ENCODE measurements around the gene C2orf78.
"Not testable (repeated sequence)": the region's sequence is repeated elsewhere in the genome, so short reads cannot be mapped to it uniquely, and the experiment has no call there.

C2orf78 gene

DNA sequence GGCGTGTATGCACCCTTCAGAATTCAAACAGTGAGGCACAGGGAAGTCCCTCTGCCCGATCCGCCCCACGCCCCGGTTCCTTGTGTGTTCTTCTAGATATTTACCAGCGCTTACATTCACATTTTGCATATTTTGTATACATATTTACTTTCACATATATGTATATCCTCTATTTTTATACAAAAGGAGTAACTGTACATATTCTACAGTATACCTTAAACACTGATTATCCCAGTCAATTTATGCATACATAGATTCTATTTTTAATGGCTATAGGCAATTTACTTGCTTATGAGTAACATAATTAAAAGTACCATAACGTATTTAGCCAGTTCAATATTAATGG, 3.8 kb upstream of the C2orf78 start:
- DNase-seq (ENCODE audit: low read depth in 2 of 2), result no peak

DNA sequence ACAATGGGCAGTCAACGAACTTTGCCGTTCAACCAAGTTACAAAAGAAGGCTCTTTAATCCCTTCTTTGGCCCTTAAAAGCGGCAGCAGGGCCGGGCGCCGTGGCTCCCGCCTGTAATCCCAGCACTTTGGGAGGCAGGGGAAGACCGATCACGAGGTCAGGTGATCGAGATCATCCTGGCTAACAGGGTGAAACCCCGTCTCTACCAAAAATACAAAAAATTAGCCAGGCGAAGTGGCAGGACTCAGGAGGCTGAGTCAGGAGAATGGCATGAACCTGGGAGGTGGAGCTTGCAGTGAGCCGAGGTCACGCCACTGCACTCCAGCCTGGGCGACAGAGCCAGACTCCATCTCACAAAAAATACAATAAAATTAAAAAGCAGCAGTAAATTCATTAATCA, 581 bp upstream of the C2orf78 start:
- not testable (repeated sequence) for DNase-seq (ENCODE audit: low read depth in 2 of 2)

DNA sequence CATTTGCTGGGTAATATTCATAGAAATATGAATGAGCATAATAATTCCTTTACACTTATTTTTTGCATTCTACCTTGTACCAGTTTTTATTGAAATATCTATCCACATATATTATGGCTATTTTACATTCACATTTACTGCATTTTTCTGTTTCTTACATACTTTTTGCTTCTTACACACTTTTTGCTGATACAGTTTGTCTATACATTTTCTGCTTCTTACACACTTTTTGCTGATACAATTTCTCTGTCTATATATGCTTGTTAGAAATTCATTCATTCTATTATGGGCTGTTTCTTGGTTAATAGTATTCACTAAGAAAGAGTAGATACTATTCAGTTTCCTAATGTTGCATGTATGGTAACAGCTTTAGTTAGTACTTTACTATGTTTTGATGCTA, 27.9 kb downstream of the C2orf78 start:
- no peak for DNase-seq (ENCODE audit: low read depth in 2 of 2)

DNA sequence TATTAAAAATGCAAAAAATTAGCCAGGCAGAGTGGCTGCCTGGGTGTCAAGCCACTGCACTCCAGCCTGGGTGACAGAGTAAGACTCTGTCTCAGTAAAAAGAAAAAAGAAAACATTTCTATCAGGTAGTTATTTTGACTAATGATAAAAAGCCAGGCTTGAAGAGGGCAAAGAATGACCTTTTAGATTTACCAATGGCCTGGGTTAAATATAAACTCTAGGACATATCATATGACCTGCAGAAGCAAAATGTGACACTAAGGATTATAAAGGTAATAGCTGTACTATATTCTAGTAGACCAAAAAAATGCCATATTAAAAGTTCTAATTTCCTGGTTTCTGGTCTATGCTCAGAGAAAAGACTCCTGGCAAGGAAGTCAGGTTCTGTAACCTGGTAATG, 28.7 kb downstream of the C2orf78 start:
- DNase-seq (ENCODE audit: low read depth in 2 of 2), result no peak

DNA sequence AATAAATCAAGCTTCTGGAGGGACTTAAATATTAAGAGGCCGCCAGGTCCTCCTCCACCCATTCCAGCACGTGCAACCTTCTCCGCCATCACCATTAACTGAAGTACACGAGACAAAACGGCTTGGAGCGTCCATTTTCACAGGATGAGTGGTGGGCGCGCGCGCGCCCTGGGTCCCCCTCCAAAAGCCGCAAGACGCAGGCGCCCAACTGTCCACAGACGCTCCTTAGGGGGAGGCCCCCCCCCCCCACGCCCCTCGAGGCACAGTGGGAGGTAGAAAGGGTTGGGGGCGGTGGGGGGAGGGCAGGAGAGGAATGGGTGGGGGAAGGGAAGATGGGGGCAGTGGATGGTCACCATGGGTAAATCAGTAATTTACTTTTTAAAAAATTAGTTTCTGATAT, 34.3 kb downstream of the C2orf78 start:
- no peak for DNase-seq (ENCODE audit: low read depth in 2 of 2)

DNA sequence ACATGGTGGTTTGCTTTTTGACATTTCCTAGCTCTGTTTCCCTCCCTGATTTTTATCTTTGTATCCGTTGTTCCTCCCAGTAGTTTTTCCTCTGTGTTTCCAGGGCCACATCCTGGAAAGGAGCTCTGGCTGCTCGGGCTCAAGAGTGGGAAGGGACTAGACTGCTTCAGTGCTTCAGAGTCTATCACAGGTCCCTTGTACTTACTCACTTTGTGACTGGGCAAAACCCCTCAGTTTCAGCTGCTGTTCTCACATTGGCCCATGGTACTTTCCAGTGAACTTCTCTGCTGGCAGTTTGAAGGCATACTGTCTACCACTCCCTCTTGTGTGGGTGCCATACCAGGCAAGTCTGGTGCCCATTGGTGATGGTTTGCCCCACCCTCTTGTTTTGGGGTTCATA, 37.2 kb downstream of the C2orf78 start:
- peak in 1 of 2 experiments; percentile 6 for DNase-seq (ENCODE audit: low read depth in 2 of 2)

DNA sequence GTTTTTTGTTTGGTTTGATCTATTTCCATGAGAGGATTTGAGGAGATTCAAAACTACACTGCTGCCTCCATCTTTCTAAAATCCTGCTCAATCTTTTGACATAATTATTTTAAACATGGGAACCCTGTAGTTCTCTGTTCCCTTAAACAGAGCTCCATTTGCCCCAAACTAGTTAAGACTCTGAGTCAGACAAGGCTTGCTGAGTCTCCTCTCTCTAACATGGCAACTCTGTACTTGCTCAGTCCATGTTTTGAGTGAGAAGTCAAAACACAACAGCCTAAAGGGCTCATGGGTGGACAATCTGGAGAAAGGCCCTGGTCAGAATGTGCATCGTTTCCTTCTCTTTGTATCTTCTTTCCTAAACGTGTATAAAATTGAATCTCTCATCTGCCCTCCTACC, 37.7 kb downstream of the C2orf78 start:
- no peak for DNase-seq (ENCODE audit: low read depth in 2 of 2)

DNA sequence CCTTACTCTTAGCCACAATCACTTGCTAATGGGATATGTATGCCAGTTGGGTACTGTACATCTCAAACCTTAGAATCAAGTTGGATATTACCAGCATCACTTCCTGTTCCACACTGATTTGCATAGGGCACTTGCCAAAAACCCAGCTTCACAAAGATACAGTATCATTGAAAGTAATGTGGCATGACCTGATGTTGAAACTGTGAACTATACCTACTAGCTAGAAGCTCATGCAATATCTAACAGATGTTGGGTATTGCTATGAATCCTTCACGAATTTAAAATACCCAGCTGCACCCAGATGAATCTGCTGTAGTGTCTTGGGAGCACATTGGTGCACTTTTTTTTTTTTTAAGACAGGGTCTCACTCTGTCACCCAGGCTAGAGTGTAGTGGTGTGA, 38.3 kb downstream of the C2orf78 start:
- no peak for DNase-seq (ENCODE audit: low read depth in 2 of 2)

DNA sequence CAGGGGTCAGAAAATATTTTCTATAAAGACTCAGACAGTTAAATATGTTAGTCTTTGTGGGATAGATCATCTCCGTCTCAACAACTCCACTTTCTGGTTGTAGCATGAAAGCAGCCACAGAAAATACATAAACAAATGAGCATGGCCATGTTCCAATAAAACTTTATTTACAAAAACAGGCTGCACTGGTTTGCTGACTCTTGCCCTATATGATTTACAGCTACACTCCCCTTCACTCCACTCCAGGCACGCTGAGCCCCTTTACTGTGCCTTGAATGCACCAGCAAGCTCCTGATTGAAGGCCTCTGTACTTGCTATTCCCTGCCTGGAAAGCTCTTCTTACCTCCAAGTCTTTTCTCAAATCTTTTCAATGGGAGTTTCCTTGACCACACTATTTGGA, 39.0 kb downstream of the C2orf78 start:
- no peak for DNase-seq (ENCODE audit: low read depth in 2 of 2)

DNA sequence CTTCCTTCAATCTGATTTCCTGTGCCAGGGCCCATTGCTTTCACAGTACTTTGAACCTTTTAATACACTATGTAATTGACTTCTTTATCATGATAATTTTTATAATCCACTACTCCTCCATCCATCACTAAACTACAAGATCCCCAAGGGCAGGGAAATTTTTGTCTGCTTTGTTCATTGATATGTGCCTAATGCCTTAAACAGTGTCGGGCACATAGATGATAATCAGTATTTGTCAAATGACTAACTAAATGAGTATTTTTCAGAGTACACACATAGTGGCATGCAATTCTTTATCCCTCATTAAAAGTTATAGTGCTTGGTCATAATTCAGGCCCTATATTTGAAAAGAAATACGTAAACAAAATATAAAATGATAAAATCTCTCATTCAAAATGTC, 39.4 kb downstream of the C2orf78 start:
- no peak for DNase-seq (ENCODE audit: low read depth in 2 of 2)

DNA sequence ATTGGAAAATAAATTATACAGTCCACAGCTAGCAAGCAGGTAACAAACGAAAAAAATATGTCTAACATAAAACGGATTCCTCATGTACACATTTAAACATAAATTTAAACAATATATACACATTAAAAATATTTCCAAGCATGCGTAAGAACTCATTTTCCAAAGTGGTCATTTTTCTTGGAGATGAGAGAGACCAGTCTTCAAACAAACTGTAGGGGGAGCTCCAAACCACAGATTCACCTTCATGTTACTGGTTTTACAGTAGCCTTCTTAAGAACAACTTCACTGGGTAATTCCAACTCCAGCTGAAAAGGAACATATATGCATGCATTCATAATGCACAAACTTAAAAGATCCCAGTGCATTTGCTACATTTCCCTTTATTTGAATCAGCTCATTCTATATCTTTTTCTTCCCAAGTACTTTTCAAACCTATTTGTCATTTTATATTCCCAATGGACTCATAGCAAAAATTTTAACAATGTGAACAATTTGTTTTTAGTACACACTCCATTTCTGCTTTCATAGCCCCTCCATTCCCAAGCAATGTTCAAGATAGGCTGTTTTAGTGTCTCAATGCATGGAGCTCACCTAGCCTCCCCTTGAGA, 40.0 kb downstream of the C2orf78 start:
- no peak for DNase-seq (ENCODE audit: low read depth in 2 of 2)

DNA sequence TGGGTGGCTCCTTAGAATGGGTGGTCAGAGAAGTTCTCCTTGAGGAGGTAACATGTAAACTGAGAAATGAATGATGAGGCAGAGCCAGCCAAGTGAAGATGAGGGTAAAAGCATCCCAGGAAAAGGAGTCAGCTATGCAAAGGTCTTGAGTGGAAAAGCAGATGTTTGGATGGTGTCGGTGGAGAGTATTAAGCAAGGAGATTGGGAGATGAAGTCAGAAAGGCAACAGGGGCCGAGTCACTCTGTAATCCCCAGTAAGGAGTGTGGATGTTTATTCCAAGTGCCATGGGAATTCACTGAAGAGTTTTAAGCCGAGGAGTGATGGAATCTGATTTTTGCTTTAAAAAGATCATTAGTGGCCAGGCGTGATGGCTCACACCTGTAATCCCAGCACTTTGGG, 41.4 kb downstream of the C2orf78 start:
- DNase-seq (ENCODE audit: low read depth in 2 of 2), result no peak

DNA sequence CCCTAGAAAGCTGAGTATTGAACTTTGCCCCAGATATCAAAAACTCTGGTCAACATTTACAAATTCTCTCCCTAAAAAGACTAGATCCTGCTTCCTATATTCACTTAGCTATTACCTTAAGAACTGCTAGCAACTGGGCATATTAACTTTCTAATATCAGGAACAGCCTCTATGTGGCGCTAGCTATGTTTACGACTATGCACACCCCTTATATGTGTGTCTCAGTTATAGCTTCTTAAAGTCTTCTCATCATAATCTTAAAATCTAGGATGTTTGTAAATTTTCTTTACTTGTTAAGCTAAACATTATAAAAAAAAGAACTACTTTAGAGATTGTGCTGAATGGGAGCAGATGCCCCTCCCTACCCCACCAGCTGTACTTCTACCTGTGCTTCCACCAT, 43.0 kb downstream of the C2orf78 start:
- no peak for DNase-seq (ENCODE audit: low read depth in 2 of 2)

DNA sequence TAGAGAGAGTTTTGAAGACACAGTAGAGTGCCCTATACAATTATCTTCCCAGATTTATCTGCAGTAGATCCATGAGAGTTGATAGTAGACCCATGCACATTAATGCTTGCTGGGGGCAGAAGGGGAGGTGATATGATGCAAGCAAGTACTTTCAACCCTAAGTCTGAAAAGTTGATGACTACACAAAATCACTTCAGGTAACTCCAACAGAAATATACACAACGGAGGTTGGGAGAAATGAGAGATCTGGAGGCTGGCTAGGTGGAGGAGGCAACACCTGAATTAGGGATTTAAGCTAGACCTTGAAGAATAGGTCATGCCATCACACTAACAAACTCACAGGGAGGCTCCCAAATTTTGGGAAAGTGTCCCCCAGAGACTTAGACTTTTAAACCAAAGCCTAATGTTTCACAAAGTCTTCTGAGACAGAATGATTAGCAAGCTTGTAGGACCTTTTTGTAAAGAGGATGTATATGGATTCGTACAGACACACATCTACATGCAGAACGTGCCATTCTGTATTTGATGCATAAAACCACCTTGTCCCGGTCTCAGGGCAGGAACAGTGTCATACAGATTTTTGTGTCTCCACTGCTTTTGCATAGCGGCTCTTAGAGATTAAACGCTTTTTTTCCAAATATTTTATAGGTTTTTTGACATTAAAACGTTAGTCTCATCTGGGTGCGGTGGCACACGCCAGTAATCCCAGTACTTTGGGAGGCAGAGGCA, 43.8 kb downstream of the C2orf78 start:
- no peak for DNase-seq (ENCODE audit: low read depth in 2 of 2)

DNA sequence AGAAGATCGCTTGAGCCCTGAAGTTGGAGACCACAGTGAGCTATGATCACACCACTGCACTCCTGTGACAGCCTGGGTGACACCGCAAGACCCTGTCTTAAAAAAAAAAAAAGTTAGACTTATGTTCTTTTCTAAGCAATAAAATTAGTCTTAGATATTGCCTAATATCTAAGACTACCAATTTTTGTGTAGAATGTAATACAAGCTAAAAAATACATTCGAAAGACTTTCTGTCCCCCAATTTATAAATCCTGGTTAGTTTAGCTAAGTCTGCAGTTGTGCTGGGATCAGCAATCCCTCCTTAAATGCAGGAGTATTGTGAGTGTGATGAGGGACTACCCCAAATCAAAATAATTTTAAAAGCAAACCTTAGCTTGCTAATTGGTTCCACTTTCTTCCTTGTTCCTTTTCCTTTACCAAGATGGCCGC, 44.4 kb downstream of the C2orf78 start:
- no peak for DNase-seq (ENCODE audit: low read depth in 2 of 2)

DNA sequence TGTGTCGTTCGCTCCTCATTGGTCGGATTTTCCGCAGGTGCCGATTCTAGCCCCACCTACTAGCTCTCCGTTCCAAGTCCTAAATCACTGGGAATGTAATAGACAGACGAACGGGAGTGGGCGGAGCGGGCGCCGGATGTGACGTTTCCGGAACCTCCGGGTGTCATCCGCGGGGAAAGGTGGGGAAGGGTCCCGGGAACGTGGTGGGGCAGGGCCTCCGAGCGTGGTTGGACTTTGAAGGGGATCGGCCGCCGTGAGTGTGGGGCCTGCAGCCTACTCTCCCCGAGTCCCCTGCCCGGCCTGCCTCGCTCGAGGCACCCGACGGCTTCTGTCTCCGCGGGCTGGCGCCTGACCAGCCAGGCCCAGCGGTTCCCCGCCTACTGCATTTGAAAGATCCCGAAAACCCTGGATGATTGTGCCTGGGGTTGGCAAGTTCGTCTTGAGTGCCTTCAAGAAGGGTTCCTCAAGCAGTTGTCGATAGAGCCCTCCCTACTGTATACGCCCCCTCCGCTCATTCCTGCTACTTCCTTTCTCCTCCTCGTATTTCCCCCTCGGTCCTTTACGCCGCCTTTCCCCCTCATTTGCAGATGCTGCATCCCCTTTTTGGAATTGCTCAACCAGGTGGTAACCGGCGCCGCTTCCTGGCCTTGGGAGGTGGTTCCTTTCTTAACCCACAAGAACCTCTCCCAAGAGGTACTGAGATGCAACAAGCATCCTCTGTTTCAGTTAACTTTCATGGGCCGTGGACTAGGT, 45.0 kb downstream of the C2orf78 start, which contains the start of gene STAMBP:
TSS of gene STAMBP (plus strand) at position 144 of the 753 bp plus-strand sequence. CDS start 1,896 bp downstream, outside the sequence.
- DNase-seq (ENCODE audit: low read depth in 2 of 2), result peak; percentile 80 to 90

DNA sequence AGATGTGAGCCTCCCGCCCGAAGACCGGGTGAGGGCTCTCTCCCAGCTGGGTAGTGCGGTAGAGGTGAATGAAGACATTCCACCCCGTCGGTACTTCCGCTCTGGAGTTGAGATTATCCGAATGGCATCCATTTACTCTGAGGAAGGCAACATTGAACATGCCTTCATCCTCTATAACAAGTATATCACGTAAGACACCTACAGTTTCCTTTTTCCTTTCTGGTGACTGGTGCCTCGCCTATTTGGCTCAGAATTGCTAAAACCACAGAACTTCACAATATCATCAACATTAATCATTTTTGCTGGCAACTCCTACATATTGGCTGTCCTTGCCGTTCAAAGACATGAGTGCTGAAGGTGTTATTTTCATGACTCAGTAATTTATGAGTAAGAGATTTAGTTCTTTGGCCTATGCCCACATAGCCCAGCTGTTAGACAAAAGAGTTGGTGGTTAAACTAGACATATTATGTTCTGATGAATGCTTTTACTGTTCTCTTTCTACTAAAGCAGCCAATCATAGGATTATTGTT, 47.0 kb downstream of the C2orf78 start:
- DNase-seq (ENCODE audit: low read depth in 2 of 2), result peak; percentile 5

DNA sequence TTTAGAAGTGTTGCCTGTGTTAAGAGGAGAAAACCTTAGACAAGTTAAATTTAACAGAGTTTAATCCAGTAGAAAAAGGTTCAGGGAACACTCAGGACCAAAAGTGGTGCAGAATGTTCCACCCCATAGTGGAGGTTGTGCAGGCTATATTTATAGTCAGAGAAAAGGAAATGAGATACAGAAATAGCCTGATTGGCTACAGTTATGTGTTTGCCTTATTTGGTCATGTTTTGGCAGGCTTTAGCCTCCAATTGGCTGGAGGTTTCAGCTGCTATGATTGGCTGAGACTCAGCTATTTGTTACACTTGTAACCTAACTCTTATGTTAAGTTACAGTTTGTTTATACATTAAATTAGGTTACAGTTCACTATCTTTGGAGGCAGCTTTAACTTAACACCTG, 48.9 kb downstream of the C2orf78 start:
- no peak for DNase-seq (ENCODE audit: low read depth in 2 of 2)

DNA sequence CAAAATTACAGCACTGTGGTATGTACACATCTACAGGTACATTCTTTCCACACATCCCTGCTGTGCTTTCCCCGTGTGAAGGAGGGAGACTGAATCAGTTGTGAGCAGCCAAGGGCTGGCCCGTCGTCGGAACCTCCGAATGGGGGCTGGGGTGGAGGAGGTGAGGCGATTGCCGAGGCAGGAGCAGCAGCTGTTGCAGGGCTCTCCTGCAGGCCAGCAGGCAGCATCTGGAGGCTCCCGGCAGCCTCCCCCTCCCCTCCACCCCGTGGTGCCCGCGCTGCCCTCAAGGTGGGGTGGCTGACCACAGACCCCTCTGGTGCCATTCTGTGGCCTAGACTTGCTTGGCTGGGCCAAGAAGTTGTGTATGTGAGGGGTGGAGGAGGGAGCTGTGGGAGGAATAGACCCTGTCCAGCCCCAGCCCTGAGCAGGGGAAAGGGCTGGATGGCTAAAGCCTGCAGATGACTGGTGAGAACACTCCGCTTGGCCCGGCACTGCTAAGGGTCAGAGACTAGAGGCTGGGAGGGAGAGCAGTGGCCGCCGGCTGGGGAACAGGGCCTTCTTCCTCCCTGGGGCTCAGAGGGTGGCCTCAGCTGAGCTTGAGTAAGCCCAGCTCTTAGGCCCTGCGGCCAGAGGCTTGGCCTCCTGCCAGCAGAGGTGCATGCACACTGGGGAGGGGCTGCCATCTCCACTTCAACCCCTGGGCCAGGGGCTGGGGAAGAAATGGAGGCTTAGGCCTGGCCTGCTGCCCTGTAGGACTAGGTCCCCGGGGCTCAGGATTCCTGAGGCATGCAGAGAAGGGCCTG, 52.4 kb downstream of the C2orf78 start:
- DNase-seq (ENCODE audit: low read depth in 2 of 2), result no peak

DNA sequence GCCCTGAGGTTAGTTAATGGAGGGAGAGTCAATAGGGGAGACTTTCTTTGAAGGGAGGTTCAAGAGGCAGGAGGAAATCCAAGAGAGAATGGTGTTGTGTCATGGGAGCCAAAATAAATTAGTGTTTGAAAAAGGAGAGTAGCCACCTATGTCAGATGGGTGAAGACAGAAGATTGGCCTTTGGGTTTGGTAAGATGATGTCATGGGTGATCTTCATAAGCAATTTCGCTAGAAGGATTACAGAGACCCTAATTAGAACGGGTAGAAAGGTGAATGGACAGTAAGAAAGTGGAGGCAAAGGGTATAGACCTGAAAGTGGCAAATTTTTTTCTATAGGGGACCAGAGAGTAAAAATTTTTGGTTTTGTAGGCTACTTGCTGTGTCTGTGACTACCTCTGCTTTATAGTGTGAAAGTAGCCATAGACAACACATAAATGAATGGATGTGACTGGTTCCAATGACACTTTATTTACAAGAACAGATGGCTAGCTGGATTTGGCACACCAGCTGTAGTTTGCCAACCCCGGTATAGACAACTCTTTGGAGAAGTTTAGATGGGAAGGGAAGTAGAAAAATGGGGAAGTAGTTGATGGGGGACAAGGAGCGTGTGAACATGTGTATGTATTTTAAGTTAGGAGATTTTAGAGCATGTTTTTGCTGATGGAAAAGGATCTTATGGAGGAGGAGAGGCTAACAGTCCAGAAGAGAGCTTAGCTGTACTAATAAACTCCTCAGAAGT, 54.0 kb downstream of the C2orf78 start:
- no peak for DNase-seq (ENCODE audit: low read depth in 2 of 2)

DNA sequence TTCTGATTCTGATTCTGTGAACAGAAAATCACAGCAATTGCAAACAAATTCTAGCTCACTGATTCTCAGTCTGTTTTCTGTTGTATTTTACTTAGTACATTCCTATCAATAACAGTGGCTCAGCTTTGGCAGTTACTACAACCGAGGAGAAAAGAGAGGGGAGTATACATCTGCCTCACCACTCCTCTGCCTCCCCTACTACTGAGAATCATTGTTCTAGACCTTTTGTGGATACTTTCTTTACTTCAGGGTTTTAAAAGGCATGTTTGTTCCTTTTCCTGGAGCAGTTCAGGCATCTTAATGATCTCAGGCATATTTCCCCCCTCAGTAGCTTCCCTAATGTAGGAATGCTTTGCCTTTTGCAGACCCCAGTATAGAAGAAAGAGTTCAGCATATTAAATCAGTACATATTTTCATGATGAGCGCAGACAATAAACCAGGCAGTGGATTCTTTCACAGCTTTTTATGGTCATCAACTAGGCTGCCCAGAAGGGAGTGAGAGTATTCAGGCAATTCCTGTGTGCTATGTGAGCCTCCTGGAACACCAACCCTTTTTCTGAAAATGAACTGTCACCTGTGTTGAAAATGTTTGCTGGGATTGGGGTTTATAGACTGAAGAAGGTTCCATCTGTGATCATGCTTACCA, 55.0 kb downstream of the C2orf78 start:
- no peak for DNase-seq (ENCODE audit: low read depth in 2 of 2)
